H9 (cell line): Measurements from ENCODE around the gene CTDNEP1. TPM values are rescaled to one million over a fixed set of nuclear protein-coding genes. Genes with fewer than 3 reads are reported as not detected.

ENCODE experiments used
- DNase-seq: peaks from one replicate; pipeline ENCODE4 v3.0.0-alpha.2; 2017
- H2AFZ ChIP-seq: one replicate; pipeline ENCODE4 v1.6.1; 2013; ENCODE audit warnings: mild to moderate bottlenecking, low read length, control low read depth, moderate library complexity
- H2AK5ac ChIP-seq: 2 replicates; pipeline ENCODE4 v1.6.1; 2013; ENCODE audit warnings: low read length, control low read depth, mixed read lengths; ENCODE audit not compliant: insufficient read length
- H2BK120ac ChIP-seq: one replicate; pipeline ENCODE4 v1.6.1; 2013; ENCODE audit warnings: low read depth, mild to moderate bottlenecking, low read length, control low read depth, inconsistent platforms; ENCODE audit not compliant: poor library complexity, severe bottlenecking
- H2BK12ac ChIP-seq: 2 replicates; pipeline ENCODE4 v1.6.1; 2013; ENCODE audit warnings: low read length, control low read depth, mixed read lengths, low read depth; ENCODE audit not compliant: insufficient read length
- H2BK15ac ChIP-seq: 2 replicates; pipeline ENCODE4 v1.6.1; 2013; ENCODE audit warnings: low read depth, low read length, control low read depth
- H2BK20ac ChIP-seq: one replicate; pipeline ENCODE4 v1.6.1; 2013; ENCODE audit warnings: low read depth, mild to moderate bottlenecking, low read length, control low read depth, inconsistent platforms; ENCODE audit not compliant: poor library complexity, severe bottlenecking
- H2BK5ac ChIP-seq: 2 replicates; pipeline ENCODE4 v1.6.1; 2013; ENCODE audit warnings: low read length, control low read depth, mixed read lengths; ENCODE audit not compliant: insufficient read length
- H3K14ac ChIP-seq: 2 replicates; pipeline ENCODE4 v1.6.1; 2013; ENCODE audit warnings: low read length, control low read depth; ENCODE audit not compliant: insufficient read depth
- H3K18ac ChIP-seq: 2 replicates; pipeline ENCODE4 v1.6.1; 2013; ENCODE audit warnings: low read depth, mild to moderate bottlenecking, mixed read lengths, low read length, control low read depth; ENCODE audit not compliant: insufficient read length
- H3K23ac ChIP-seq: 2 replicates; pipeline ENCODE4 v1.6.1; 2013; ENCODE audit warnings: low read length, control low read depth, mixed read lengths, low read depth; ENCODE audit not compliant: insufficient read length
- H3K23me2 ChIP-seq: 2 replicates; pipeline ENCODE4 v1.6.1; 2013; ENCODE audit warnings: low read depth, mild to moderate bottlenecking, mixed read lengths, low read length, control low read depth; ENCODE audit not compliant: insufficient read length, poor library complexity, severe bottlenecking
- H3K27ac ChIP-seq: 2 replicates; pipeline ENCODE4 v1.5.1; 2013; ENCODE audit warnings: low read length, control low read depth, mixed read lengths, low read depth; ENCODE audit not compliant: insufficient read length
- H3K27me3 ChIP-seq: 2 replicates; pipeline ENCODE4 v1.6.1; 2013; ENCODE audit warnings: low read length, control low read depth, inconsistent platforms; ENCODE audit not compliant: insufficient read depth
- H3K4ac ChIP-seq: 2 replicates; pipeline ENCODE4 v1.6.1; 2013; ENCODE audit warnings: low read depth, mild to moderate bottlenecking, control low read depth, inconsistent platforms, low read length, moderate library complexity
- H3K4me1 ChIP-seq: 2 replicates; pipeline ENCODE4 v1.6.1; 2013; ENCODE audit warnings: low read length, control low read depth, inconsistent platforms; ENCODE audit not compliant: insufficient read depth
- H3K4me2 ChIP-seq: 2 replicates; pipeline ENCODE4 v1.6.1; 2013; ENCODE audit warnings: low read length, control low read depth, mixed read lengths; ENCODE audit not compliant: insufficient read length, insufficient read depth
- H3K56ac ChIP-seq: 2 replicates; pipeline ENCODE4 v1.6.1; 2013; ENCODE audit warnings: low read depth, mild to moderate bottlenecking, mixed read lengths, low read length, control low read depth; ENCODE audit not compliant: insufficient read length
- H3K79me1 ChIP-seq: 2 replicates; pipeline ENCODE4 v1.6.1; 2013; ENCODE audit warnings: low read depth, mild to moderate bottlenecking, moderate library complexity, low read length, control low read depth, inconsistent platforms; ENCODE audit not compliant: insufficient read depth, poor library complexity, severe bottlenecking
- H3K79me2 ChIP-seq: 2 replicates; pipeline ENCODE4 v1.6.1; 2013; ENCODE audit warnings: low read length, control low read depth, inconsistent platforms; ENCODE audit not compliant: insufficient read depth
- H3K9ac ChIP-seq: 2 replicates; pipeline ENCODE4 v1.6.1; 2013; ENCODE audit warnings: low read length, control low read depth, mixed read lengths; ENCODE audit not compliant: insufficient read length; ENCODE audit errors: extremely low read depth
- H3K9me3 ChIP-seq: one replicate; pipeline ENCODE4 v1.6.1; 2013; ENCODE audit warnings: low read depth, low read length, inconsistent platforms; ENCODE audit not compliant: control insufficient read depth
- H3T11ph ChIP-seq: one replicate; pipeline ENCODE4 v1.6.1; 2013; ENCODE audit warnings: mild to moderate bottlenecking, low read length, control low read depth, inconsistent platforms
- H4K20me1 ChIP-seq: one replicate; pipeline ENCODE4 v1.6.1; 2013; ENCODE audit not compliant: control insufficient read depth, insufficient read length, insufficient read depth
- H4K5ac ChIP-seq: 2 replicates; pipeline ENCODE4 v1.6.1; 2013; ENCODE audit warnings: low read depth, mild to moderate bottlenecking, mixed read lengths, low read length, control low read depth; ENCODE audit not compliant: insufficient read length
- H4K8ac ChIP-seq: replicated peaks from 2 replicates; pipeline ENCODE4 v1.6.1; 2013; ENCODE audit warnings: low read length, control low read depth, mixed read lengths, low read depth; ENCODE audit not compliant: insufficient read length
- H4K91ac ChIP-seq: 2 replicates; pipeline ENCODE4 v1.6.1; 2013; ENCODE audit warnings: low read depth, mild to moderate bottlenecking, moderate library complexity, mixed read lengths, low read length, control low read depth; ENCODE audit not compliant: insufficient read length
- H3K27ac Mint-ChIP-seq, 3 experiments: 2 replicates in 2 of 3; 3 replicates in 1 of 3; pipeline ENCODE4 v1.8.0; 2020 to 2021; ENCODE audit warnings: mixed read lengths in 3 of 3, mild to moderate bottlenecking in 1 of 3, moderate library complexity in 1 of 3
- H3K27me3 Mint-ChIP-seq: 2 replicates; pipeline ENCODE4 v1.8.0; 2021; ENCODE audit warnings: low read depth, mild to moderate bottlenecking, moderate library complexity, mixed read lengths
- H3K36me3 Mint-ChIP-seq, 3 experiments: 2 replicates in 2 of 3; 3 replicates in 1 of 3; pipeline ENCODE4 v1.8.0; 2020 to 2021; ENCODE audit warnings: low read depth in 3 of 3, mixed read lengths in 3 of 3; ENCODE audit not compliant: insufficient read depth in 1 of 3
- H3K4me1 Mint-ChIP-seq, 2 experiments: 2 replicates each; pipeline ENCODE4 v1.8.0; 2020; ENCODE audit warnings: mixed read lengths in 2 of 2
- H3K4me3 Mint-ChIP-seq, 2 experiments: 2 replicates in 1 of 2; 3 replicates in 1 of 2; pipeline ENCODE4 v1.8.0; 2020 to 2021; ENCODE audit warnings: mild to moderate bottlenecking in 2 of 2, mixed read lengths in 2 of 2, moderate library complexity in 1 of 2
- H3K9me3 Mint-ChIP-seq, 2 experiments: 2 replicates in 1 of 2; 3 replicates in 1 of 2; pipeline ENCODE4 v1.8.0; 2020; ENCODE audit warnings: mild to moderate bottlenecking in 2 of 2, mixed read lengths in 2 of 2, moderate library complexity in 1 of 2
- CTCF ChIP-seq: fragments of 200-600 bp; sonication (generic); conservative IDR thresholded peaks from 3 replicates; pipeline ENCODE4 v1.8.0; 2021; ENCODE audit warnings: antibody characterized with exemption, mild to moderate bottlenecking
- WGBS: extraction: QIAGEN DNeasy Blood & Tissue Kit; methylation state at CpG from one replicate; pipeline ENCODE4 v1.1.7; 2013; ENCODE audit warnings: missing lambda C conversion rate, low lambda C conversion rate, mixed read lengths; ENCODE audit not compliant: insufficient read length; ENCODE audit errors: extremely low coverage; 5-methylcytosine and 5-hydroxymethylcytosine counted together
- total RNA-seq: library from RNA; stranded (reverse); gene quantifications from 2 replicates; pipeline ENCODE4 v1.2.1, GENCODE V29; 2021

The CTDNEP1 gene
- total RNA-seq, 1 experiment from 2014 or later = 134 TPM

GRCh38 chr17:7239091-7240027 lies 12.2 kb downstream of the CTDNEP1 start, which contains the start of gene PHF23:
TSS of gene PHF23 (minus strand) at chr17:7239457. CDS start at chr17:7239279, 178 bp downstream.
- Histone ChIP-seq H4K5ac (no peak within 1 kb of the TSS), H3K23me2 (peaks cover 7% of the 10 kb centered on the region), H3T11ph (no peak within 1 kb of the TSS), H2BK20ac (no peak within 1 kb of the TSS), H4K8ac (no peak within 1 kb of the TSS), H3K27ac (no peak within 1 kb of the TSS), H2BK5ac (no peak within 1 kb of the TSS), H3K79me1 (peaks cover 9% of the 10 kb centered on the region), H2AFZ (no peak within 1 kb of the TSS), H3K23ac (no peak within 1 kb of the TSS), H3K4ac (no peak within 1 kb of the TSS), H2AK5ac (no peak within 1 kb of the TSS), H3K18ac (peak within 1 kb of the TSS; percentile 51), H4K20me1 (no peaks in the 10 kb centered on the region), H2BK120ac (no peak within 1 kb of the TSS), H2BK15ac (no peak within 1 kb of the TSS), H3K4me1 (no peaks in the 10 kb centered on the region), H3K9me3 (no peaks in the 10 kb centered on the region), H3K14ac (peak within 1 kb of the TSS; percentile 66), H4K91ac (no peak within 1 kb of the TSS), H3K4me2 (peak within 1 kb of the TSS; percentile 61), H2BK12ac (no peak within 1 kb of the TSS), H3K56ac (no peak within 1 kb of the TSS), H3K9ac (peak within 1 kb of the TSS; percentile 72), H3K27me3 (no peaks in the 10 kb centered on the region), H3K79me2 (peaks cover 8% of the 10 kb centered on the region; the same call in 1 of the 2 replicates)
- Mint-ChIP-seq H3K27me3 (no peaks in the 10 kb centered on the region; the same call in 1 of the 2 replicates), H3K4me1 (peaks cover 42 to 52% of the 10 kb centered on the region in 2 experiments), H3K36me3 (peaks cover 33 to 63% (median 55%) of the 10 kb centered on the region in 3 experiments), H3K4me3 (peak within 1 kb of the TSS; percentile 95 to 97), H3K27ac (peak within 1 kb of the TSS; percentile 95 to 99 (median 97); a peak in 6 of 7 replicates), H3K9me3 (peaks cover 0 to 2% of the 10 kb centered on the region in 2 experiments; a peak in 2 of 5 replicates)
- no peak for TF ChIP-seq CTCF
- peak; percentile 100 for DNase-seq
- WGBS = no CpG with 5 or more reads among the region's 72 CpGs
